NT2/D1 (cell line): ENCODE measurements around the gene EN2.
A peak's percentile ranks its signal among the peaks of the same experiment; 100 is the strongest.

Experiments used
- DNase-seq: peaks from one replicate; pipeline ENCODE4 v3.0.0-alpha.2; 2011; ENCODE audit warnings: low read depth, low spot score
- H3K27me3 ChIP-seq: 2 replicates; pipeline ENCODE4 v1.6.0; 2011; ENCODE audit warnings: mild to moderate bottlenecking; ENCODE audit not compliant: insufficient read length, insufficient read depth
- H3K36me3 ChIP-seq: 2 replicates; pipeline ENCODE4 v1.6.1; 2011; ENCODE audit warnings: mild to moderate bottlenecking, low read length, mixed read lengths; ENCODE audit not compliant: insufficient read depth, insufficient read length
- H3K4me1 ChIP-seq: 2 replicates; pipeline ENCODE4 v1.5.1; 2011; ENCODE audit not compliant: insufficient read depth, insufficient read length
- H3K4me3 ChIP-seq: 2 replicates; pipeline ENCODE4 v1.5.1; 2011; ENCODE audit warnings: low read depth; ENCODE audit not compliant: insufficient read length
- H3K9ac ChIP-seq: 2 replicates; pipeline ENCODE4 v1.6.0; 2011; ENCODE audit warnings: low read depth; ENCODE audit not compliant: insufficient read length
- H3K9me3 ChIP-seq: 2 replicates; pipeline ENCODE4 v1.5.1; 2011; ENCODE audit warnings: mild to moderate bottlenecking, low read length; ENCODE audit not compliant: insufficient read depth
- SUZ12 ChIP-seq: IDR thresholded peaks from 2 replicates; pipeline ENCODE4 v1.6.1; 2011; ENCODE audit not compliant: insufficient read length, insufficient read depth; ENCODE audit errors: extremely low read depth
- YY1 ChIP-seq: IDR thresholded peaks from 2 replicates; pipeline ENCODE4 v1.6.1; 2011; ENCODE audit not compliant: insufficient read length, insufficient read depth
- ZNF274 ChIP-seq: IDR thresholded peaks from 2 replicates; pipeline ENCODE4 v1.6.1; 2011; ENCODE audit warnings: mild to moderate bottlenecking, low read depth, low read length

Gene EN2

GRCh38 chr7:155506854-155507337 is 49.0 kb downstream of the EN2 start:
- Histone ChIP-seq H3K9ac (no peak overlapping the region), H3K4me3 (no peak overlapping the region), H3K36me3 (no peaks in the 10 kb centered on the region), H3K27me3 (peaks cover 95% of the 10 kb centered on the region), H3K9me3 (no peaks in the 10 kb centered on the region), H3K4me1 (peaks cover 2% of the 10 kb centered on the region)
- TF ChIP-seq YY1 = no peak
- TF ChIP-seq SUZ12 = peak; percentile 86
- DNase-seq = no peak

GRCh38 chr7:155507576-155507975 is 49.6 kb downstream of the EN2 start:
- Histone ChIP-seq H3K4me3 (no peak overlapping the region), H3K27me3 (peaks cover 100% of the 10 kb centered on the region), H3K9me3 (no peaks in the 10 kb centered on the region), H3K4me1 (peaks cover 2% of the 10 kb centered on the region), H3K9ac (no peak overlapping the region), H3K36me3 (no peaks in the 10 kb centered on the region)
- DNase-seq = no peak
- TF ChIP-seq YY1 = no peak
- TF ChIP-seq ZNF274 = no peak
- TF ChIP-seq SUZ12 = no peak

GRCh38 chr7:155508376-155509358 is 50.7 kb downstream of the EN2 start:
- DNase-seq = no peak
- TF ChIP-seq SUZ12 (peak; percentile 28), ZNF274 (no peak)
- Histone ChIP-seq H3K27me3 (peaks cover 100% of the 10 kb centered on the region), H3K4me3 (no peak overlapping the region), H3K36me3 (no peaks in the 10 kb centered on the region), H3K4me1 (peaks cover 2% of the 10 kb centered on the region), H3K9me3 (no peaks in the 10 kb centered on the region), H3K9ac (no peak overlapping the region)

- Histone ChIP-seq H3K9me3 (no peaks in the 10 kb centered on the region), H3K9ac (no peak overlapping the region), H3K4me1 (peaks cover 2% of the 10 kb centered on the region), H3K27me3 (peaks cover 96% of the 10 kb centered on the region), H3K4me3 (peak overlapping the region; percentile 34), H3K36me3 (no peaks in the 10 kb centered on the region)
- no peak for TF ChIP-seq YY1
- TF ChIP-seq ZNF274 = no peak
- no peak for TF ChIP-seq SUZ12
- peak; percentile 44 for DNase-seq
Observed at GRCh38 chr7:155509359-155509724, 51.4 kb downstream of the EN2 start.

GRCh38 chr7:155509725-155510551 is 52.0 kb downstream of the EN2 start:
- no peaks in the 10 kb centered on the region for H3K9me3 ChIP-seq
- no peaks in the 10 kb centered on the region for H3K36me3 ChIP-seq
- peaks cover 91% of the 10 kb centered on the region for H3K27me3 ChIP-seq
- DNase-seq = peak; percentile 82
- peak overlapping the region; percentile 34 for H3K4me3 ChIP-seq
- peaks cover 2% of the 10 kb centered on the region for H3K4me1 ChIP-seq
- no peak for TF ChIP-seq YY1
- no peak for TF ChIP-seq SUZ12
- TF ChIP-seq ZNF274 = no peak
- H3K9ac ChIP-seq = no peak overlapping the region

- TF ChIP-seq SUZ12 = no peak
- TF ChIP-seq ZNF274 = no peak
- TF ChIP-seq YY1 = no peak
- Histone ChIP-seq H3K4me3 (no peak overlapping the region), H3K4me1 (peaks cover 2% of the 10 kb centered on the region), H3K36me3 (no peaks in the 10 kb centered on the region), H3K9ac (no peak overlapping the region), H3K27me3 (peaks cover 91% of the 10 kb centered on the region), H3K9me3 (no peaks in the 10 kb centered on the region)
- DNase-seq = no peak
Observed at GRCh38 chr7:155510975-155511701, 53.2 kb downstream of the EN2 start.

GRCh38 chr7:155511702-155511996 is 53.7 kb downstream of the EN2 start:
- Histone ChIP-seq H3K36me3 (no peaks in the 10 kb centered on the region), H3K9ac (no peak overlapping the region), H3K4me3 (no peak overlapping the region), H3K4me1 (peaks cover 2% of the 10 kb centered on the region), H3K9me3 (no peaks in the 10 kb centered on the region), H3K27me3 (peaks cover 91% of the 10 kb centered on the region)
- no peak for DNase-seq
- no peak for TF ChIP-seq ZNF274
- TF ChIP-seq YY1 = no peak
- TF ChIP-seq SUZ12 = no peak
